GM23338 (cell line): ENCODE data around the gene HHATL.

ENCODE experiments used
- EZH2phosphoT487 ChIP-seq: fragments of 200-600 bp; sonication (generic); IDR thresholded peaks from one replicate; pipeline ENCODE4 v1.8.1; 2018; ENCODE audit warnings: antibody characterized with exemption; ENCODE audit not compliant: unreplicated experiment
- TF ChIP-seq, protein P1 (sequence below), 2 experiments: fragments of 200-600 bp in 1 of 2; sonication (generic) in 1 of 2; conservative IDR thresholded peaks; 2 replicates each; pipeline versions ENCODE4 v1.5.1 to v1.6.1; 2016 to 2017; ENCODE audit warnings: antibody characterized with exemption in 2 of 2, low read depth in 2 of 2, mild to moderate bottlenecking in 2 of 2, moderate library complexity in 1 of 2

DNA sequence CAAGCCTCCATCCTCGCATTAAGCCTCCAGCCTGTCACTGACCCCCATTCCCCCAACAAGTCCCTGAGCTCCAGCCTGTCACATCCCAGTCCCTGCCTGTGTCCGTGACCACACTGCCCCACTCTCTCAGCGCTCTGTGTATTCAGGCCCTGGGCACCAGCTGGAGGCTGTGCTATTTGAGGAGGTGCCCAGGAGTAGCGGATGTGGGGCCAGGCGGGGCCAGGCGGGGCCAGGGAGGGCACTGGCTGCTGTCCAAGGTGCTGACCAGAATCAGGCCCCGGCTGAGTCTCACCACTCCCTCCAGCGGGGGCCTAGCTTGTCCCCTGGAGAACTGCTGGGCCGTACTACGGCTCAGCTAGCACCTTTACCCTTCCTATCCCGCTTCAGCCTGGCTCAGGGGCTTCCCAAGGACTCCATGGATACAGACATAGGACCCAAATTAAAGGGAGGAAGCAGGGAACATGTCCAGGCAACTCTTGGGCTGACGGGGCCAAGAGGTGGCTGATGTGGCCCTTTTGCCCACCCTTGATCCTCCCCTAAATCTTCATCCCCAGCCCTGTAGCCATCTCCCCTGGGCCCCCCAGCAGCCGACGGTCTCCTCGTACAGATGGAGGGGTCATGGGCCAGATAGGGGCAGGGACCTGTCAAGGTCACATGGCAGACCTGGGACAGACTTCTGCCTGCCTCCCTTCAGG is 1.1 kb downstream of the HHATL start:
- no peak for TF ChIP-seq EZH2phosphoT487
- TF ChIP-seq, protein P1, sequence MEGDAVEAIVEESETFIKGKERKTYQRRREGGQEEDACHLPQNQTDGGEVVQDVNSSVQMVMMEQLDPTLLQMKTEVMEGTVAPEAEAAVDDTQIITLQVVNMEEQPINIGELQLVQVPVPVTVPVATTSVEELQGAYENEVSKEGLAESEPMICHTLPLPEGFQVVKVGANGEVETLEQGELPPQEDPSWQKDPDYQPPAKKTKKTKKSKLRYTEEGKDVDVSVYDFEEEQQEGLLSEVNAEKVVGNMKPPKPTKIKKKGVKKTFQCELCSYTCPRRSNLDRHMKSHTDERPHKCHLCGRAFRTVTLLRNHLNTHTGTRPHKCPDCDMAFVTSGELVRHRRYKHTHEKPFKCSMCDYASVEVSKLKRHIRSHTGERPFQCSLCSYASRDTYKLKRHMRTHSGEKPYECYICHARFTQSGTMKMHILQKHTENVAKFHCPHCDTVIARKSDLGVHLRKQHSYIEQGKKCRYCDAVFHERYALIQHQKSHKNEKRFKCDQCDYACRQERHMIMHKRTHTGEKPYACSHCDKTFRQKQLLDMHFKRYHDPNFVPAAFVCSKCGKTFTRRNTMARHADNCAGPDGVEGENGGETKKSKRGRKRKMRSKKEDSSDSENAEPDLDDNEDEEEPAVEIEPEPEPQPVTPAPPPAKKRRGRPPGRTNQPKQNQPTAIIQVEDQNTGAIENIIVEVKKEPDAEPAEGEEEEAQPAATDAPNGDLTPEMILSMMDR (conservative IDR thresholded peaks at IDR 0.05; ENCODE audit: low read depth in 2 of 2), result no peak
